ENCODE results near the gene GAS2L3.

Gene GAS2L3

GRCh38 chr12:100671396-100672074, 98.1 kb downstream of the GAS2L3 start:
- H3K36me3 ChIP-seq (ENCODE audit: control insufficient read depth, insufficient read depth, low read length) = no peaks in the 10 kb centered on the region
- H3K9me3 ChIP-seq (ENCODE audit: control insufficient read depth, insufficient read depth, low read length) = no peaks in the 10 kb centered on the region
- no peaks in the 10 kb centered on the region for H3K4me1 ChIP-seq (ENCODE audit: control insufficient read depth, insufficient read depth, low read length)
- no peak overlapping the region for H3K4me3 ChIP-seq (ENCODE audit: low read depth, low read length)
- no peaks in the 10 kb centered on the region for H3K27me3 ChIP-seq (ENCODE audit: control insufficient read depth, insufficient read depth, low read length)
- no peak overlapping the region for H3K9ac ChIP-seq (ENCODE audit: low read depth, low read length)

- Histone ChIP-seq H3K27me3 (ENCODE audit: control insufficient read depth, insufficient read depth, low read length) (no peaks in the 10 kb centered on the region), H3K9me3 (ENCODE audit: control insufficient read depth, insufficient read depth, low read length) (no peaks in the 10 kb centered on the region), H3K36me3 (ENCODE audit: control insufficient read depth, insufficient read depth, low read length) (no peaks in the 10 kb centered on the region), H3K4me3 (ENCODE audit: low read depth, low read length) (no peak overlapping the region), H3K4me1 (ENCODE audit: control insufficient read depth, insufficient read depth, low read length) (no peaks in the 10 kb centered on the region), H3K9ac (ENCODE audit: low read depth, low read length) (no peak overlapping the region)
Measured at GRCh38 chr12:100672075-100672592, 98.7 kb downstream of the GAS2L3 start.

- Histone ChIP-seq H3K27me3 (ENCODE audit: control insufficient read depth, insufficient read depth, low read length) (no peaks in the 10 kb centered on the region), H3K4me3 (ENCODE audit: low read depth, low read length) (no peak overlapping the region), H3K9ac (ENCODE audit: low read depth, low read length) (no peak overlapping the region), H3K9me3 (ENCODE audit: control insufficient read depth, insufficient read depth, low read length) (no peaks in the 10 kb centered on the region), H3K36me3 (ENCODE audit: control insufficient read depth, insufficient read depth, low read length) (no peaks in the 10 kb centered on the region), H3K4me1 (ENCODE audit: control insufficient read depth, insufficient read depth, low read length) (no peaks in the 10 kb centered on the region)
Measured at GRCh38 chr12:100674036-100674888, 100.8 kb downstream of the GAS2L3 start.

Measured in iPS-15b (cell line).